HepG2 (cell line): ENCODE data around the gene IFT88. TPM values are rescaled to one million over a fixed set of nuclear protein-coding genes. Genes with fewer than 3 reads are reported as not detected.

ENCODE experiments used
- ATAC-seq: fragments of 200-7000 bp; cut with Tn5 transposase; 3 replicates; pipeline ENCODE4 v1.9.1; 2020; ENCODE audit warnings: mild to moderate bottlenecking, moderate library complexity
- BruUV-seq: library from RNA; stranded (reverse); fragments of 400-500 nt; replicated peaks from 2 replicates; lab custom pipeline; 2021; lab: Mats Ljungman, UMichigan
- CTCF ChIA-PET: fragments of 300-600 bp; formaldehyde crosslinking; extraction: SDS; loops from one replicate; lab custom pipeline; 2021; ENCODE audit warnings: low total read pairs, inconsistent platforms, low intra/inter-chr PET ratio; lab: Yijun Ruan, JAX
- POLR2A ChIA-PET: fragments of 350-600 bp; sonication (Branson Sonifier 250); formaldehyde crosslinking; loops from one replicate; lab custom pipeline; 2020; ENCODE audit warnings: antibody characterized with exemption, inconsistent platforms; lab: Yijun Ruan, JAX
- DNase-seq: peaks from one replicate; pipeline ENCODE4 v3.0.0-alpha.2; 2015; ENCODE audit warnings: low spot score
- FAIRE-seq: peaks from 3 replicates; lab custom pipeline; 2011; peaks lifted over from hg19 to GRCh38; lab: Jason Lieb, UNC
- H2AFZ ChIP-seq: one replicate; pipeline ENCODE4 v1.6.1; 2011; ENCODE audit warnings: low read length, inconsistent platforms
- H3K27ac ChIP-seq: fragments of 300-600 bp; 3 replicates; pipeline ENCODE4 v1.8.0; 2011; ENCODE audit warnings: mixed run types, mild to moderate bottlenecking, mixed read lengths, low read length, inconsistent platforms; ENCODE audit not compliant: insufficient read depth; ENCODE audit errors: extremely low read length
- H3K27me3 ChIP-seq, 2 experiments: fragments of 200-600 bp in 1 of 2; 2 replicates in 1 of 2; 3 replicates in 1 of 2; pipeline versions ENCODE4 v1.6.0 to v1.8.0; 2011; ENCODE audit warnings: low read length in 2 of 2, mild to moderate bottlenecking in 2 of 2, moderate library complexity in 2 of 2, inconsistent platforms in 1 of 2; ENCODE audit not compliant: insufficient read depth in 2 of 2, control insufficient read depth in 1 of 2
- H3K36me3 ChIP-seq, 2 experiments: fragments of 200-600 bp in 1 of 2; replicated peaks in 1 of 2; 2 replicates in 1 of 2; 3 replicates in 1 of 2; pipeline versions ENCODE4 v1.5.1 to v1.8.0; 2011; ENCODE audit warnings: low read length in 2 of 2, inconsistent platforms in 1 of 2; ENCODE audit not compliant: insufficient read depth in 2 of 2, control insufficient read depth in 1 of 2
- H3K4me1 ChIP-seq: 2 replicates; pipeline ENCODE4 v1.5.1; 2012; ENCODE audit warnings: low read length, inconsistent platforms; ENCODE audit not compliant: insufficient read depth
- H3K4me2 ChIP-seq: 2 replicates; pipeline ENCODE4 v1.6.0; 2011; ENCODE audit warnings: low read depth, low read length, inconsistent platforms
- H3K4me3 ChIP-seq, 3 experiments: fragments of 200-600 bp in 1 of 3; sonication (generic), shearing (Covaris generic) in 1 of 3; replicated peaks in 1 of 3; 2 replicates each; pipeline ENCODE4 v1.5.1; 2011 to 2016; ENCODE audit warnings: low read length in 3 of 3, inconsistent platforms in 2 of 3, low read depth in 2 of 3, mild to moderate bottlenecking in 2 of 3, control low read depth in 1 of 3, mixed read lengths in 1 of 3; ENCODE audit not compliant: insufficient read depth in 1 of 3
- H3K79me2 ChIP-seq: one replicate; pipeline ENCODE4 v1.6.1; 2011; ENCODE audit warnings: low read length, inconsistent platforms; ENCODE audit not compliant: insufficient read depth
- H3K9ac ChIP-seq: 2 replicates; pipeline ENCODE4 v1.6.0; 2011; ENCODE audit warnings: mild to moderate bottlenecking, low read depth, low read length, inconsistent platforms; ENCODE audit not compliant: insufficient read depth
- H3K9me3 ChIP-seq: 2 replicates; pipeline ENCODE4 v1.5.1; 2012; ENCODE audit warnings: mild to moderate bottlenecking, low read length
- H4K20me1 ChIP-seq: 2 replicates; pipeline ENCODE4 v1.6.0; 2011; ENCODE audit warnings: inconsistent platforms, mild to moderate bottlenecking, low read length, moderate library complexity; ENCODE audit not compliant: insufficient read depth
- CEBPB ChIP-seq: IDR thresholded peaks from 2 replicates; pipeline ENCODE4 v1.6.1; 2011; ENCODE audit warnings: low read depth, low read length, improper control_type of control experiment, borderline replicate concordance
- GFI1 ChIP-seq: sonication (generic); formaldehyde crosslinking; IDR thresholded peaks from 2 replicates; pipeline ENCODE4 v1.5.0; 2020; ENCODE audit warnings: missing genetic modification reagents, mild to moderate bottlenecking, borderline replicate concordance
- HHEX ChIP-seq: IDR thresholded peaks from 2 replicates; pipeline ENCODE4 v1.6.1; 2016; ENCODE audit warnings: control low read depth
- KDM2A ChIP-seq: sonication (generic); formaldehyde crosslinking; IDR thresholded peaks from 2 replicates; pipeline ENCODE4 v1.4.0; 2020; ENCODE audit warnings: low read depth, missing genetic modification reagents, borderline replicate concordance
- KLF9 ChIP-seq: IDR thresholded peaks from 2 replicates; pipeline ENCODE4 v1.6.1; 2016; ENCODE audit warnings: low read depth
- PCBP2 ChIP-seq: fragments of 200-400 bp; formaldehyde crosslinking; optimal IDR thresholded peaks from 2 replicates; pipeline ENCODE3; 2018; ENCODE audit warnings: low read length, low read depth; ENCODE audit not compliant: poor library complexity, severe bottlenecking
- POGZ ChIP-seq: sonication (generic); formaldehyde crosslinking; IDR thresholded peaks from 2 replicates; pipeline ENCODE4 v1.4.0; 2020; ENCODE audit warnings: mild to moderate bottlenecking, missing genetic modification reagents
- RFX5 ChIP-seq: IDR thresholded peaks from 2 replicates; pipeline ENCODE4 v1.6.1; 2011; ENCODE audit warnings: low read depth, low read length, improper control_type of control experiment
- WIZ ChIP-seq: sonication (generic); formaldehyde crosslinking; IDR thresholded peaks from 2 replicates; pipeline ENCODE4 v1.5.1; 2020; ENCODE audit warnings: mild to moderate bottlenecking, missing genetic modification reagents
- ZMYM4 ChIP-seq: sonication (generic); formaldehyde crosslinking; IDR thresholded peaks from 2 replicates; pipeline ENCODE4 v1.8.1; 2023; ENCODE audit warnings: mild to moderate bottlenecking, missing genetic modification reagents
- ZNF317 ChIP-seq: sonication (generic); formaldehyde crosslinking; IDR thresholded peaks from 2 replicates; pipeline ENCODE4 v1.5.0; 2020; ENCODE audit warnings: mild to moderate bottlenecking, missing genetic modification reagents
- ZNF776 ChIP-seq: sonication (generic); formaldehyde crosslinking; IDR thresholded peaks from 2 replicates; pipeline ENCODE4 v1.4.0; 2020; ENCODE audit warnings: mild to moderate bottlenecking, missing genetic modification reagents
- WGBS: methylation state at CpG from one replicate; pipeline ENCODE4 v1.1.6; 2017; ENCODE audit warnings: low lambda C conversion rate; 5-methylcytosine and 5-hydroxymethylcytosine counted together
- in situ Hi-C: cut with HindIII; loops from 2 replicates; pipeline ENCODE4 v1.10.0; 2017; ENCODE audit warnings: low pct_unique_long_range_greater_than_20kb; ENCODE audit not compliant: extremely low pct_ligation_motif_present
- intact Hi-C: fragments of 100-400 bp; cut with micrococcal nuclease; formaldehyde crosslinking; loops from one replicate; pipeline ENCODE4 v1.10.0; 2022; ENCODE audit not compliant: unreplicated experiment
- polyA plus RNA-seq, 8 experiments: library from polyadenylated mRNA; depleted of rRNA in 3 of 8; stranded (reverse) in 7 of 8; unstranded in 1 of 8; fragments of >200 nt; fragmentation: Illumina TruSeq in 4 of 8; extraction: Trizol in 4 of 8; gene quantifications; 2 replicates each; pipeline versions ENCODE4 v1.2.1 to v1.2.3, GENCODE V29; 2011 to 2016; ENCODE audit warnings: low read depth in 4 of 8, missing spikeins in 1 of 8, mixed read lengths in 1 of 8; ENCODE audit not compliant: insufficient read depth in 1 of 8
- total RNA-seq, 5 experiments: library from RNA; depleted of rRNA; stranded (reverse); fragments of >200 nt; fragmentation: Illumina TruSeq; extraction: Trizol; gene quantifications; 2 replicates each; pipeline ENCODE4 v1.2.3, GENCODE V29; 2016; ENCODE audit warnings: low read depth in 1 of 5
- TF ChIP-seq, protein P1 (sequence below): sonication (generic); formaldehyde crosslinking; IDR thresholded peaks from 2 replicates; pipeline ENCODE4 v1.4.0; 2020; ENCODE audit warnings: missing genetic modification reagents
- TF ChIP-seq, protein P2 (sequence below): IDR thresholded peaks from 2 replicates; pipeline ENCODE4 v1.6.1; 2016; ENCODE audit warnings: low read depth, control low read depth
- TF ChIP-seq, protein P3 (sequence below): IDR thresholded peaks from 2 replicates; pipeline ENCODE4 v1.6.1; 2016; ENCODE audit warnings: control low read depth
- TF ChIP-seq, protein P4 (sequence below): sonication (generic); formaldehyde crosslinking; IDR thresholded peaks from 2 replicates; pipeline ENCODE4 v1.4.0; 2020; ENCODE audit warnings: missing genetic modification reagents
- TF ChIP-seq, protein P5 (sequence below): sonication (generic); formaldehyde crosslinking; IDR thresholded peaks from 2 replicates; pipeline ENCODE4 v1.4.0; 2020; ENCODE audit warnings: missing genetic modification reagents, borderline replicate concordance

Gene IFT88
- total and polyA plus RNA-seq, 2 of the 13 experiments (the other 11 are each of a cell fraction or from before 2014, with no cell fraction given) = 8.4 to 19.9 TPM

DNA sequence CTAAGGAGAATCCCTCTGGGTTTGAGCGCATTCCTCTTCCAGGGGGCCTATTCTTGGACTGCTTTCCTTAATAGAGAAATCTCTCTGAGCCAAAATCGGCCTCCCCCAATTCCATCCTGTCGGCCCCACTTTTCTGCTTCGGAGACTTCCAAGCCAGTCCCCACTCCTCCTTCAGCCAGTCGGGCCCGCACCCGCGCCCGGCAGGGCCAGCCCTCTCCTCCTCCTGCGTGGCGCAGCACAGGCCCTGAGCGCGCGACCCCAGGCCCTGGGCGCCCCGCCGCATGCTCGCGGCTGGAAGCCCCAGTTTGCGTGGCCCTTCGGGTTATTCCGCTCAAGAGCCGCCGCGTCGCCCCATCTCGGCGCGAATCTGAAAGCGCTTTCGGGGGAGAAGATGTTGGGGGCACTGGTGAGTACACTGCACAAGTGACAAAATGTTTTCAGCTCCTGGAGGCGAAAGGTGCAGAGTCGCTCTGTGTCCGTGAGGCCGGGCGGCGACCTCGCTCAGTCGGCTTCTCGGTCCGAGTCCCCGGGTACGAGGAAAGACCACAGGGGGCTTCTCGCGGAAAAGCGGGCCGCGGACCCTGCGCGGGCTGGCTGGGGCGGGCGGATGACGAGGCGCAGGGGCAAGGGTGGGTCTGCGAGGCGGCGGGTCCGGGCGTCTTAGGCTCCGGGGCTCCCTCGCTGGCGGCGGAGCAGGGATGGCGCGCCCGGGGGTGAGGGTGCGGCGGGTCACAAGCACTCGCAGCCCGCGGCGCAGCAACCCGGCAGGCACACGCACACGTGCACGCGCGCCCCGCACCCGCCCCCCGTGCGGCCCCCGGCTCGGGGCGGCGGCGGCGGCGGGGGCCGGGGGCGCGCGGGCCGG, 136.2 kb downstream of the IFT88 start, which contains the start of gene IL17D:
Gene IL17D (plus strand): TSS at position 785 of the 865 bp plus-strand sequence. CDS start 303 bp downstream, outside the sequence.
- ChIA-PET CTCF (interaction anchor here (1.1 to 1.3 kb wide), 2 partner anchors 208 to 210 kb away, joined by 3 read pairs; no protein-coding TSS in a partner anchor), POLR2A (interaction anchor here (0.7 kb wide), 1 partner anchor 26 kb away, joined by 3 read pairs; no protein-coding TSS in a partner anchor)
- H3K79me2 ChIP-seq = no peaks in the 10 kb centered on the region
- ATAC-seq (peak; percentile 37), FAIRE-seq (no peak), DNase-seq (no peak)
- peaks cover 37% of the 10 kb centered on the region for H3K4me1 ChIP-seq
- no TSS peak for BruUV-seq
- peak within 1 kb of the TSS; percentile 76 for H3K9ac ChIP-seq
- no peaks in the 10 kb centered on the region for H3K36me3 ChIP-seq
- H3K9me3 ChIP-seq = no peaks in the 10 kb centered on the region
- peak within 1 kb of the TSS; percentile 89 for H3K4me2 ChIP-seq
- no peaks in the 10 kb centered on the region for H4K20me1 ChIP-seq
- peak within 1 kb of the TSS; percentile 47 for H3K27ac ChIP-seq
- H3K27me3 ChIP-seq = no peaks in the 10 kb centered on the region
- H2AFZ ChIP-seq = no peak within 1 kb of the TSS
- under 1% methylated on average over 33 of the region's 94 CpGs for WGBS
- intact Hi-C loops = no loop called here
- H3K4me3 ChIP-seq = peak within 1 kb of the TSS; percentile 78 to 82 (median 82)
- in situ Hi-C loops = loop anchor here (10.0 kb wide), 1 partner anchor 222 kb away; no protein-coding TSS in a partner anchor
- TF ChIP-seq, protein P1, sequence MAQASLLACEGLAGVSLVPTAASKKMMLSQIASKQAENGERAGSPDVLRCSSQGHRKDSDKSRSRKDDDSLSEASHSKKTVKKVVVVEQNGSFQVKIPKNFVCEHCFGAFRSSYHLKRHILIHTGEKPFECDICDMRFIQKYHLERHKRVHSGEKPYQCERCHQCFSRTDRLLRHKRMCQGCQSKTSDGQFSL (CRISPR knock-in tag) = no peak
- no peak for TF ChIP-seq CEBPB
- TF ChIP-seq RFX5 = no peak
- 0 out of 2 replicates have a peak, but pooled peaks have one; percentile 43 for TF ChIP-seq ZNF776
- TF ChIP-seq GFI1 (CRISPR knock-in tag) = peak; percentile 67
- TF ChIP-seq, protein P2, sequence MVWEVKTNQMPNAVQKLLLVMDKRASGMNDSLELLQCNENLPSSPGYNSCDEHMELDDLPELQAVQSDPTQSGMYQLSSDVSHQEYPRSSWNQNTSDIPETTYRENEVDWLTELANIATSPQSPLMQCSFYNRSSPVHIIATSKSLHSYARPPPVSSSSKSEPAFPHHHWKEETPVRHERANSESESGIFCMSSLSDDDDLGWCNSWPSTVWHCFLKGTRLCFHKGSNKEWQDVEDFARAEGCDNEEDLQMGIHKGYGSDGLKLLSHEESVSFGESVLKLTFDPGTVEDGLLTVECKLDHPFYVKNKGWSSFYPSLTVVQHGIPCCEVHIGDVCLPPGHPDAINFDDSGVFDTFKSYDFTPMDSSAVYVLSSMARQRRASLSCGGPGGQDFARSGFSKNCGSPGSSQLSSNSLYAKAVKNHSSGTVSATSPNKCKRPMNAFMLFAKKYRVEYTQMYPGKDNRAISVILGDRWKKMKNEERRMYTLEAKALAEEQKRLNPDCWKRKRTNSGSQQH = no peak
- TF ChIP-seq, protein P3, sequence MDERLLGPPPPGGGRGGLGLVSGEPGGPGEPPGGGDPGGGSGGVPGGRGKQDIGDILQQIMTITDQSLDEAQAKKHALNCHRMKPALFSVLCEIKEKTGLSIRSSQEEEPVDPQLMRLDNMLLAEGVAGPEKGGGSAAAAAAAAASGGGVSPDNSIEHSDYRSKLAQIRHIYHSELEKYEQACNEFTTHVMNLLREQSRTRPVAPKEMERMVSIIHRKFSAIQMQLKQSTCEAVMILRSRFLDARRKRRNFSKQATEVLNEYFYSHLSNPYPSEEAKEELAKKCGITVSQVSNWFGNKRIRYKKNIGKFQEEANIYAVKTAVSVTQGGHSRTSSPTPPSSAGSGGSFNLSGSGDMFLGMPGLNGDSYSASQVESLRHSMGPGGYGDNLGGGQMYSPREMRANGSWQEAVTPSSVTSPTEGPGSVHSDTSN (CRISPR knock-in tag) = no peak
- no peak for TF ChIP-seq ZNF317 (CRISPR knock-in tag)
- no peak for TF ChIP-seq ZMYM4
- TF ChIP-seq KLF9 (CRISPR knock-in tag) = no peak
- TF ChIP-seq, protein P4, sequence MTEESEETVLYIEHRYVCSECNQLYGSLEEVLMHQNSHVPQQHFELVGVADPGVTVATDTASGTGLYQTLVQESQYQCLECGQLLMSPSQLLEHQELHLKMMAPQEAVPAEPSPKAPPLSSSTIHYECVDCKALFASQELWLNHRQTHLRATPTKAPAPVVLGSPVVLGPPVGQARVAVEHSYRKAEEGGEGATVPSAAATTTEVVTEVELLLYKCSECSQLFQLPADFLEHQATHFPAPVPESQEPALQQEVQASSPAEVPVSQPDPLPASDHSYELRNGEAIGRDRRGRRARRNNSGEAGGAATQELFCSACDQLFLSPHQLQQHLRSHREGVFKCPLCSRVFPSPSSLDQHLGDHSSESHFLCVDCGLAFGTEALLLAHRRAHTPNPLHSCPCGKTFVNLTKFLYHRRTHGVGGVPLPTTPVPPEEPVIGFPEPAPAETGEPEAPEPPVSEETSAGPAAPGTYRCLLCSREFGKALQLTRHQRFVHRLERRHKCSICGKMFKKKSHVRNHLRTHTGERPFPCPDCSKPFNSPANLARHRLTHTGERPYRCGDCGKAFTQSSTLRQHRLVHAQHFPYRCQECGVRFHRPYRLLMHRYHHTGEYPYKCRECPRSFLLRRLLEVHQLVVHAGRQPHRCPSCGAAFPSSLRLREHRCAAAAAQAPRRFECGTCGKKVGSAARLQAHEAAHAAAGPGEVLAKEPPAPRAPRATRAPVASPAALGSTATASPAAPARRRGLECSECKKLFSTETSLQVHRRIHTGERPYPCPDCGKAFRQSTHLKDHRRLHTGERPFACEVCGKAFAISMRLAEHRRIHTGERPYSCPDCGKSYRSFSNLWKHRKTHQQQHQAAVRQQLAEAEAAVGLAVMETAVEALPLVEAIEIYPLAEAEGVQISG = 0 out of 2 replicates have a peak, but pooled peaks have one; percentile 29
- peak; percentile 52; the same call in 1 of the 2 replicates for TF ChIP-seq KDM2A
- TF ChIP-seq PCBP2 = no peak
- TF ChIP-seq WIZ (CRISPR knock-in tag) = no peak
- TF ChIP-seq, protein P5, sequence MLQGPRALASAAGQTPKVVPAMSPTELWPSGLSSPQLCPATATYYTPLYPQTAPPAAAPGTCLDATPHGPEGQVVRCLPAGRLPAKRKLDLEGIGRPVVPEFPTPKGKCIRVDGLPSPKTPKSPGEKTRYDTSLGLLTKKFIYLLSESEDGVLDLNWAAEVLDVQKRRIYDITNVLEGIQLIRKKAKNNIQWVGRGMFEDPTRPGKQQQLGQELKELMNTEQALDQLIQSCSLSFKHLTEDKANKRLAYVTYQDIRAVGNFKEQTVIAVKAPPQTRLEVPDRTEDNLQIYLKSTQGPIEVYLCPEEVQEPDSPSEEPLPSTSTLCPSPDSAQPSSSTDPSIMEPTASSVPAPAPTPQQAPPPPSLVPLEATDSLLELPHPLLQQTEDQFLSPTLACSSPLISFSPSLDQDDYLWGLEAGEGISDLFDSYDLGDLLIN (CRISPR knock-in tag) = no peak
- no peak for TF ChIP-seq POGZ (CRISPR knock-in tag)
- TF ChIP-seq HHEX (CRISPR knock-in tag) = no peak
